CD14-positive monocyte (primary cell): ENCODE measurements around the gene WBP11. TPM values are rescaled to one million over a fixed set of nuclear protein-coding genes. Genes with fewer than 3 reads are reported as not detected.

ENCODE experiments used
- DNase-seq, 3 donors: peaks; one replicate each; pipeline ENCODE4 v3.0.0-alpha.2; 2011 to 2022
- H2AFZ ChIP-seq: 2 replicates; pipeline ENCODE4 v1.6.0; 2012; ENCODE audit warnings: mild to moderate bottlenecking, low read depth, low read length, inconsistent platforms; ENCODE audit not compliant: insufficient read depth, poor library complexity, severe bottlenecking
- H3K27ac ChIP-seq, 2 donors: 1 replicate in 1 of 2; 2 replicates in 1 of 2; pipeline ENCODE4 v1.5.1; 2012 to 2013; ENCODE audit warnings: low read length in 2 of 2, control low read depth in 1 of 2, inconsistent platforms in 1 of 2, low read depth in 1 of 2, mild to moderate bottlenecking in 1 of 2
- H3K27me3 ChIP-seq, 2 donors: one replicate each; pipeline versions ENCODE4 v1.6.0 to v1.6.1; 2011 to 2013; ENCODE audit warnings: low read length in 2 of 2; ENCODE audit not compliant: control insufficient read depth in 2 of 2, insufficient read depth in 2 of 2
- H3K36me3 ChIP-seq, 2 donors: replicated peaks in 1 of 2; 1 replicate in 1 of 2; 2 replicates in 1 of 2; pipeline versions ENCODE4 v1.5.1 to v1.6.1; 2012 to 2013; ENCODE audit warnings: low read length in 2 of 2, control low read depth in 1 of 2, inconsistent platforms in 1 of 2, mild to moderate bottlenecking in 1 of 2; ENCODE audit not compliant: insufficient read depth in 2 of 2, control insufficient read depth in 1 of 2
- H3K4me1 ChIP-seq, 2 donors: 1 replicate in 1 of 2; 2 replicates in 1 of 2; pipeline versions ENCODE4 v1.5.1 to v1.6.1; 2012 to 2013; ENCODE audit warnings: low read length in 2 of 2, control low read depth in 1 of 2, inconsistent platforms in 1 of 2, mild to moderate bottlenecking in 1 of 2, moderate library complexity in 1 of 2; ENCODE audit not compliant: insufficient read depth in 2 of 2, control insufficient read depth in 1 of 2
- H3K4me2 ChIP-seq: replicated peaks from 2 replicates; pipeline ENCODE3; 2012; ENCODE audit warnings: low read length, moderate library complexity, mild to moderate bottlenecking; ENCODE audit not compliant: poor library complexity, severe bottlenecking; ENCODE audit errors: extremely low read depth
- H3K4me3 ChIP-seq, 3 experiments: fragments of 200-600 bp in 1 of 3; sonication (generic) in 1 of 3; replicated peaks in 1 of 3; 1 replicate in 2 of 3; 2 replicates in 1 of 3; pipeline ENCODE4 v1.5.1; 2011 to 2013; ENCODE audit warnings: low read length in 3 of 3, mild to moderate bottlenecking in 3 of 3, control low read depth in 2 of 3, low read depth in 2 of 3, inconsistent platforms in 1 of 3, moderate library complexity in 1 of 3
- H3K79me2 ChIP-seq: 2 replicates; pipeline ENCODE4 v1.6.0; 2012; ENCODE audit warnings: mild to moderate bottlenecking, control low read depth, inconsistent platforms, low read length, moderate library complexity; ENCODE audit not compliant: insufficient read depth
- H3K9ac ChIP-seq: 2 replicates; pipeline ENCODE4 v1.6.0; 2017; ENCODE audit warnings: low read length, mild to moderate bottlenecking; ENCODE audit not compliant: insufficient read depth, poor library complexity, severe bottlenecking
- H3K9me3 ChIP-seq, 2 donors: replicated peaks in 1 of 2; 1 replicate in 1 of 2; 2 replicates in 1 of 2; pipeline versions ENCODE4 v1.5.1 to v1.6.1; 2012 to 2013; ENCODE audit warnings: low read length in 2 of 2, control low read depth in 1 of 2; ENCODE audit not compliant: control insufficient read depth in 1 of 2, insufficient read depth in 1 of 2
- H4K20me1 ChIP-seq: 2 replicates; pipeline ENCODE4 v1.6.0; 2012; ENCODE audit warnings: mild to moderate bottlenecking, low read length, control low read depth, moderate library complexity; ENCODE audit not compliant: insufficient read depth
- H3K27ac Mint-ChIP-seq, 7 donors: one replicate each; pipeline ENCODE4 v1.8.0; 2020; ENCODE audit warnings: mild to moderate bottlenecking in 7 of 7, mixed read lengths in 7 of 7, moderate library complexity in 6 of 7, inconsistent platforms in 2 of 7
- H3K27me3 Mint-ChIP-seq, 3 donors: one replicate each; pipeline ENCODE4 v1.8.0; 2021 to 2022; ENCODE audit warnings: low read depth in 3 of 3, mild to moderate bottlenecking in 3 of 3, mixed read lengths in 3 of 3, moderate library complexity in 3 of 3, inconsistent platforms in 1 of 3
- H3K36me3 Mint-ChIP-seq, 2 donors: one replicate each; pipeline ENCODE4 v1.8.0; 2020; ENCODE audit warnings: mixed read lengths in 2 of 2, inconsistent platforms in 1 of 2, mild to moderate bottlenecking in 1 of 2
- H3K4me1 Mint-ChIP-seq: one replicate; pipeline ENCODE4 v1.8.0; 2020; ENCODE audit warnings: mild to moderate bottlenecking, mixed read lengths
- H3K4me3 Mint-ChIP-seq, 2 donors: one replicate each; pipeline ENCODE4 v1.8.0; 2020; ENCODE audit warnings: mild to moderate bottlenecking in 2 of 2, mixed read lengths in 2 of 2, moderate library complexity in 1 of 2
- H3K9me3 Mint-ChIP-seq, 7 donors: one replicate each; pipeline ENCODE4 v1.8.0; 2020 to 2022; ENCODE audit warnings: mixed read lengths in 7 of 7, mild to moderate bottlenecking in 6 of 7, moderate library complexity in 6 of 7, inconsistent platforms in 2 of 7
- WGBS: methylation state at CpG from one replicate; pipeline ENCODE4 v1.1.5; 2013; ENCODE audit warnings: missing lambda C conversion rate; ENCODE audit not compliant: insufficient coverage; 5-methylcytosine and 5-hydroxymethylcytosine counted together
- intact Hi-C, 2 donors: fragments of 100-400 bp; cut with micrococcal nuclease; formaldehyde crosslinking; loops; one replicate each; pipeline versions ENCODE4 v1.15.0 to v1.15.1; 2023
- polyA plus RNA-seq, 3 donors: library from polyadenylated mRNA; depleted of rRNA in 1 of 3; unstranded in 2 of 3; stranded (reverse) in 1 of 3; fragments of 300-500 nt in 2 of 3; fragments of >200 nt in 1 of 3; fragmentation: Illumina TruSeq in 2 of 3; gene quantifications; 1 replicate in 2 of 3; 2 replicates in 1 of 3; pipeline ENCODE4 v1.2.3, GENCODE V29; 2012 to 2021
- TF ChIP-seq, protein P1 (sequence below): fragments of 200-600 bp; IDR thresholded peaks from one replicate; pipeline ENCODE4 v1.8.0; 2022; ENCODE audit warnings: antibody characterized with exemption, mild to moderate bottlenecking

WBP11 gene
- polyA plus RNA-seq, 3 donors, result 20.5 to 46.2 (median 29.2) TPM

DNA sequence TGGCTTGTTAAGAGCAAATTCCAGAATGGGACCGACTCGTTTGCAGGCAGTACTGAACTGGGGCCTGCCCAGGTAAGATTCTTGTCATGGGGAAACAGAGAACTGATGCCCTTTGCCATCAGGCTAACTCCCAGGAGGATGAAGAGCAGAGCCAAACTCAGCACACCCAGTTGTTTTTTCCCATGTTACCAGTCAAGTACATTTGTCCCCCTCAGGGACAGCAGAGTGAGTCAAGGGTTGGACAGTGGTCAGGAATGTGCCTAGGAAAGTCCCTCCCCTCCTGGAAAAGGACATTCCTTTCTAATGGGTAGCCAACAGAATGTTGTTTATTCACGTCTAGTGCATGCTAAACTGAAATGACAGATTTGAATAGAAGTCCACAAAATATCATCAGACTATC is 38.5 kb upstream of the WBP11 start:
- H3K4me3 ChIP-seq, result no peak overlapping the region
- no peaks in the 10 kb centered on the region for H4K20me1 ChIP-seq
- H3K36me3 Mint-ChIP-seq, result no peaks in the 10 kb centered on the region
- no peaks in the 10 kb centered on the region for H3K79me2 ChIP-seq
- H3K9ac ChIP-seq, result no peak overlapping the region
- TF ChIP-seq, protein P1, sequence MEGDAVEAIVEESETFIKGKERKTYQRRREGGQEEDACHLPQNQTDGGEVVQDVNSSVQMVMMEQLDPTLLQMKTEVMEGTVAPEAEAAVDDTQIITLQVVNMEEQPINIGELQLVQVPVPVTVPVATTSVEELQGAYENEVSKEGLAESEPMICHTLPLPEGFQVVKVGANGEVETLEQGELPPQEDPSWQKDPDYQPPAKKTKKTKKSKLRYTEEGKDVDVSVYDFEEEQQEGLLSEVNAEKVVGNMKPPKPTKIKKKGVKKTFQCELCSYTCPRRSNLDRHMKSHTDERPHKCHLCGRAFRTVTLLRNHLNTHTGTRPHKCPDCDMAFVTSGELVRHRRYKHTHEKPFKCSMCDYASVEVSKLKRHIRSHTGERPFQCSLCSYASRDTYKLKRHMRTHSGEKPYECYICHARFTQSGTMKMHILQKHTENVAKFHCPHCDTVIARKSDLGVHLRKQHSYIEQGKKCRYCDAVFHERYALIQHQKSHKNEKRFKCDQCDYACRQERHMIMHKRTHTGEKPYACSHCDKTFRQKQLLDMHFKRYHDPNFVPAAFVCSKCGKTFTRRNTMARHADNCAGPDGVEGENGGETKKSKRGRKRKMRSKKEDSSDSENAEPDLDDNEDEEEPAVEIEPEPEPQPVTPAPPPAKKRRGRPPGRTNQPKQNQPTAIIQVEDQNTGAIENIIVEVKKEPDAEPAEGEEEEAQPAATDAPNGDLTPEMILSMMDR, result no peak
- H3K4me3 Mint-ChIP-seq, result no peak overlapping the region
- H3K9me3 ChIP-seq, result no peaks in the 10 kb centered on the region
- H3K27me3 Mint-ChIP-seq, result peaks cover 0 to 2% (median 2%) of the 10 kb centered on the region in 3 donors
- no peak overlapping the region for H3K27ac ChIP-seq
- 84% methylated on average over 2 of the region's 3 CpGs for WGBS
- peaks cover 0 to 3% (median 0%) of the 10 kb centered on the region in 7 donors for H3K9me3 Mint-ChIP-seq
- H3K4me1 ChIP-seq, result no peaks in the 10 kb centered on the region
- peaks cover 2% of the 10 kb centered on the region for H3K4me1 Mint-ChIP-seq
- no peak overlapping the region for H3K27ac Mint-ChIP-seq
- H3K36me3 ChIP-seq, result no peaks in the 10 kb centered on the region
- H3K4me2 ChIP-seq, result no peak overlapping the region
- no peak overlapping the region for H2AFZ ChIP-seq
- no peaks in the 10 kb centered on the region for H3K27me3 ChIP-seq
- intact Hi-C loops, result loop anchor here in 1 of 2 donors (10.0 kb wide), 1 partner anchor 93 kb away; the partner anchor contains the start of gene ERP27
- DNase-seq, result no peak

DNA sequence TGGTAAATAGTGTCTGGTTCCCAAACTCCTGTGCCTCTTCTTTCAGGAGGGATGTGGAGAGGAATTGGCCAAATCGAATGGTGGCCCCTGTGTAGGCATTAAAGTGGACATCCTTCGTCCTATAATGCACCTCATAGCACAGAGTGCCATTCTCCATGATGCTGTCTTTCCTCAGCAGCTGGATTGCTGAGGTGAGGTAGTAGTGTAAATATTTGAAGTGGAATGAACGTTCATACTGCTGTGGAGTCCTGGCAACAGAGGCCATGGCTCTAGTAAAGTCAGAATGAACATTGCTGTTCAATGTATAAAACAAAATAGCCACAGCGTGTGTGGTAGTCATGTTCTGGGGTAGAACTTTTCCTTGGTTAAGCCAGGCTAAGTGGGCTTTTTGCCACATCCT is 37.3 kb upstream of the WBP11 start:
- H3K9ac ChIP-seq, result no peak overlapping the region
- H3K27ac ChIP-seq, result no peak overlapping the region
- Mint-ChIP-seq H3K4me3 (no peak overlapping the region), H3K27ac (no peak overlapping the region), H3K36me3 (no peaks in the 10 kb centered on the region), H3K4me1 (no peaks in the 10 kb centered on the region), H3K27me3 (peaks cover 0 to 2% (median 2%) of the 10 kb centered on the region in 3 donors), H3K9me3 (peaks cover 0 to 3% (median 0%) of the 10 kb centered on the region in 7 donors)
- H3K4me2 ChIP-seq, result no peak overlapping the region
- H3K27me3 ChIP-seq, result no peaks in the 10 kb centered on the region
- 100% methylated on average over 1 of the region's 4 CpGs for WGBS
- H2AFZ ChIP-seq, result no peak overlapping the region
- no peaks in the 10 kb centered on the region for H3K79me2 ChIP-seq
- TF ChIP-seq, protein P1, result no peak
- no peaks in the 10 kb centered on the region for H3K4me1 ChIP-seq
- no peaks in the 10 kb centered on the region for H4K20me1 ChIP-seq
- no peaks in the 10 kb centered on the region for H3K9me3 ChIP-seq
- DNase-seq, result no peak
- H3K4me3 ChIP-seq, result no peak overlapping the region
- H3K36me3 ChIP-seq, result no peaks in the 10 kb centered on the region
- intact Hi-C loops, result loop anchor here in 1 of 2 donors (10.0 kb wide), 1 partner anchor 94 kb away; the partner anchor contains the start of gene ERP27
